ENCODE data around the gene UFSP1.

- TF ChIP-seq EZH2 (IDR thresholded peaks at IDR 0.05; ENCODE audit: borderline replicate concordance) = no peak
- TF ChIP-seq CTCF (IDR thresholded peaks at IDR 0.05; ENCODE audit: poor library complexity) = no peak
- no peak for TF ChIP-seq EZH2phosphoT487 (IDR thresholded peaks at IDR 0.05; ENCODE audit: low read depth, severe bottlenecking, unreplicated experiment)
Measured at GRCh38 chr7:100914879-100915447, 25.4 kb upstream of the UFSP1 start.
